Renal pelvis (tissue), 4 donors: ENCODE measurements around the gene LRRC34. TPM values are rescaled to one million over a fixed set of nuclear protein-coding genes. Genes with fewer than 3 reads are reported as not detected.

ENCODE experiments used
- DNase-seq: peaks from one replicate; pipeline ENCODE4 v3.0.0-alpha.2; 2013
- polyA plus RNA-seq, 3 donors: library from polyadenylated mRNA; unstranded; fragments of 120-200 nt; gene quantifications; one replicate each; pipeline ENCODE4 v1.2.1, GENCODE V29; 2013; ENCODE audit not compliant: insufficient read length in 3 of 3

LRRC34 gene
- polyA plus RNA-seq, 3 donors, result 9.7 to 16.0 (median 14.0) TPM

DNA sequence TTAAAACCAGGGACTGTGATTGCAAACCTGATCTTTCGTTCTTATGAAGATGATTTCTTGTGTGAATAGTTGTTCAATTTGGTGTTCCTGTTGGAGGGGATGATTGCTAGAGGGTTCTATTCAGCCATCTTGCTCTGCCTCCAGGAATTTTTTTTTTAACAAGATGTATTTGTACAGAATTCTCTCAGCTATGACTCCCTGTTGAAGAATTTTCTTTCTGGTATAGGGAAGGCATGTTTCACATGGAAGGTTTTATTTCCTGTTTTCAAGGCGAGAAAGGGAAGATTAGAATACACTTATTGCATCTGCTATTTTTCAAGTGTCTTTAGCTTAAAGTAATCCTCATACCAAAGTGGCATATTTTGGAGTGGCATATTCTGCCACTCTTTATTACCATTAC is 5.6 kb upstream of the LRRC34 start:
- no peak for DNase-seq

DNA sequence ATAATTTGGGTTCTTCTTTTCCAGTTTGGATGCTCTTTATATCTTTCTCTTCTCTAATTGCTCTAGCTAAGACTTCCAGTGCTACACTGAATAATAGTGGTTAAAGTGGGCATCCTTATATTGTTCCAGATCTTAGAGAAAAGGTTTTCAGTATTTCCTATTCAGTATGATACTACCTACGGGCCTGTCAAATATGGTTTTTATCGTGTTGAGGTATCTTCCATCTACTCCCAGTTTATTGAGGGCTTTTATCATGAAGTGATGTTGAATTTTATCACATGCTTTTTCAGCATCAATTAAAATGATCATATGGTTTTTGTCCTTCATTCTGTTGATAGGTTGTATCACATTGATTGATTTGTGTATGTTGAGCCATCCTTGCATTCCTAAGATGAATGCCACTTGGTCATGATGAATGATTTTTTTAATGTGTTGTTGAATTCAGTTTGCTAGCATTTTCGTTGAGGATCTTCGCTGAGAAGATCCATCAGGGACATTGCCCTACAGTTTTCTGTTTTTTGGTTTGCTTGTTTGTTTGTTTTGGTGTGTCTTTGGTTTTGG is 3.0 kb upstream of the LRRC34 start:
- no peak for DNase-seq

DNA sequence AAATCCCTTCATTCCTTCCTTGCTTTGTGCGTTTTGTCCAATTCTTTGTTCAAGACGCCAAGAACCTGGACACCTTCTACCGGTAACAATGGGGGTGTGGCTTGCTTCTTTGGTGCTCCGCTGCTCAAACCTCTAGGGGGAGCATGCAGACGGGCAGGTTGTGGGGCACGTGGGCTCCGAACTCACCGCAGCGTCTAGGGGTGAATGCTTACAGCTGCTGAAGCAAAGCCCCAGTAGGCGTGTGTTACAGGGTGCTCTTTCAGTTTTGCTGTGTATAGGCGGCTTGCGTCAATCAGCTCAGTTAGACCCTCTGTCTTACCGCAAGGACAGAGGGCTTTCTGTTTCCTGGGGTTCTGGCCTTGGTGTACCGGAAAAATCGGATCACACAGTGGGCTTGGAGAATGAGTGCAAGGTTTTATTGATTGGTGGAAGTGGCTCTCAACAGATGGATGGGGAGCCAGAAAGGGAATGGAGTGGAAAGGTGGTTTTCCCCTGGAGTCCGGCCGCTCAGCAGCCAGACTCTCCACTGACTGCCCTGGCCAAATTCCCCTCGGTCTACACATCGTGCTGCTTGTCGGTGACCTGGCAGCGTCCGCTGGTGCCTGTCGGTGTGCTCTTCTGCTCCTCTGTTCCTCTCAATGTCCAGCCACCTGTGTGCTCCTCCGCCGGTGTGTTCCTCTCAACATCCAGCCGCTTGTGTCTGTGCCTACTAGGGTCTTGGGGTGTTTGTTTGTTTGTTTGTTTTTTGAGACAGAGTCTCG is 1.2 kb upstream of the LRRC34 start:
- no peak for DNase-seq

DNA sequence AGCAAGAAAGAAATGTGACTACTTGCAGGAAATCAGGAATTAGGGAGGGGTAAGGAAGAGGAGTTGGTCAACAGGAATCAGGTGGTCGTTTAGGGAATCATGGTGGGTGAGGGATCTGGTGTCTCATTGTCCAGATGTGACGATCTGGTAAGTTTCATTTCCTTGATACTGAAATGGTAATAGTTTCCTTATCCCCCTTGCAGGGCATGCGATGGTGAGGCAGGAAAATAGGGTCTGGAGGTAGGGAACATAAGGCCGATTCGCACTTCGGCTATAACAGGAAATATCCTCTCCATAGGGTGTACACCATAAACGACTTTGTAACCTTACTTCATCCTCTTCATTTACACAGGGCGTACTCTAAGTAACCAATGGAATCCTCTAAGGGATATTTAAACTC is 574 bp upstream of the LRRC34 start:
- DNase-seq, result no peak

DNA sequence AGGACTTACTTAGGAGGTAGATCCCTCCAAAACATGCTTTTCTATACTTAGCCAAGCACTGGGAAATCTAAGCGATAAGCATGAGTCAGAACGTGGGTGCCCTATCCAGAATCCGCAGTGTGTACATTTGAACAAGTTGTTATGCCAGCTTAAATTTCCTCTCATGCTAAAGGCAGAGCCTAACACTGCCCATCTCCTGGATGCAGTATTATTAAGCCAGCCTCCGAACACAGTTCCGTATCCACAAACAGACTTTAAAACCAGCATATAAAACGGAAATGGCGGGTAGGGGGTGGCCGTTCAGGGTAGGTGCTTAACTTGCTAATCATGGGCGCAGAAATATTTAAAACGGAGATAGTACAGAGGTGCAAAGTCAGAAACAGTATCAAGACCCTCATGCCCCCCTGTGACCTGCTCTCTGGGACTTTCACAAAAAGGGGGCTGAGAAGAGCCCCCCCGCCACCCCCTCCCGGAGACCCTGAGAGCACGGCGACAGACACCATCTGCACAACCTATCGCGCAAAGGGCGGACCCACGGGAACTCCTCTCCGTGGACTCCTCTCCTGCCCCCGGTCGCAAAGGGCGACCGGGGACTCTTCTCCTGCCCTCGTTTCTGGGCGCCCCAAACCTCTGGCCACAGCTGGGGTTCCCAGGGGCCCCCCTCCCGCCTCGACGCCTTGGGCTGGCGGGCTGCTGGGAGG is 923 bp downstream of the LRRC34 start:
- DNase-seq, result peak; percentile 38

DNA sequence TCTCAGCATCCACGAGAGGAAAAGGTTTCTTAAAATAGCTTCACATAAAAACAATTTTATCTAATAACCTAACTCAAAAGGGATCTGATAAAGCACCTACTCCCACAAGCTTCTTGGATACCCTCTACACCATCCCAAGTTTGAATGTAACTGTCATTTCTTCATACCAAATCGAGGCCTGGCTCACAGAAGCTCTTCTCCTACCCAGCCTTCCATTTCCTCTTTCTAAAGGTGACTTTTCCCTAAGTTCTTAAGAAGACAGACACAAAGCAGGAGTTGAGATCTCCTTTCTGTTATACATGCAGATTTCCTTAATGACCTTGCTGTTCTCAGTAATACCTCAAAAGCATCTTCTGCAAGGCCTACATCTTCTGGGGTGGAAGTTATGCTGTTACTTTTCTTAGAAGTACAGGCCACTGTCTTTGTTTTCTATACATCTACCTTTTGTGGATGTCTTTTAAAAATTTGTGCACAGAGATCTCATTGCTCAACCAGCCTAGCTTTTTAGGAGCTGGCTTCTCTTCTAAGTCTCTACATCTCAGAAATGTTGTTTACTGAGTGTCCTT is 3.4 kb downstream of the LRRC34 start:
- DNase-seq, result no peak

DNA sequence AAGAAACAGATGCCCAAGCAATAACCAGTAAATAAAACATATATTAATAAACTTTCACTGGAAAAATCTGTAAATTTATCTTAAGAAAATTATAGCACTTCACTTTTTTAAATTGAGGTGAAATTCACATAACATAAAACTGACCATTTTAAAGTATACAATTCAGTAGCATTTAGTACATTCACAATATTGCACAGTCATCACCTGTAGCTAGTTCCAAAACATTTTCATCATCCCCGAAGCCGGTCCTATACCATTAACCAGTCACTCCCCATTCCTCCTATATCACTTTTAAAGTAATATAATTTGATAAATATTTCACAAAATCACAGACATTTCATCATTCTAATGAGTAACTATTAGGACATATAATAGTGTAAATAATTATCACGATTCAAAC is 8.0 kb downstream of the LRRC34 start:
- DNase-seq, result no peak

DNA sequence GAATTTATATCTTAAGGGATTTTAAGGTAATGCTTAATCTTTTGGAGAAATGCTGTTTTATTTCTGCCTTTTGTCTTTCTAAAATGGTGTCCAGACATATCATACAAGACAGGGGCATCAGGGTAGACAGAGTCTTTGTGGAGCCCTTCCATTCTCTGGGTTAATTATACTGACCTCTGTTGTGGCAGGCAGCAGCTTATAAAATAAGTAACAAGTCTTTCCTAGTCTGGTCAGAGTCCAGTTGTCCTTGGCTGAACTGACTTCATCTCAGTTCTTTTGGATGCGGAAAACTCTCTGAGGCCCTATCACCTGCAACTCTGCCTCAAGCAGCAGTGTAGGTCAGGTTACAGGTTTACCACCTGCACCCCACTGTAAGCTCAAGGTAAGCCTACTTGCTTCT is 20.3 kb downstream of the LRRC34 start:
- no peak for DNase-seq

DNA sequence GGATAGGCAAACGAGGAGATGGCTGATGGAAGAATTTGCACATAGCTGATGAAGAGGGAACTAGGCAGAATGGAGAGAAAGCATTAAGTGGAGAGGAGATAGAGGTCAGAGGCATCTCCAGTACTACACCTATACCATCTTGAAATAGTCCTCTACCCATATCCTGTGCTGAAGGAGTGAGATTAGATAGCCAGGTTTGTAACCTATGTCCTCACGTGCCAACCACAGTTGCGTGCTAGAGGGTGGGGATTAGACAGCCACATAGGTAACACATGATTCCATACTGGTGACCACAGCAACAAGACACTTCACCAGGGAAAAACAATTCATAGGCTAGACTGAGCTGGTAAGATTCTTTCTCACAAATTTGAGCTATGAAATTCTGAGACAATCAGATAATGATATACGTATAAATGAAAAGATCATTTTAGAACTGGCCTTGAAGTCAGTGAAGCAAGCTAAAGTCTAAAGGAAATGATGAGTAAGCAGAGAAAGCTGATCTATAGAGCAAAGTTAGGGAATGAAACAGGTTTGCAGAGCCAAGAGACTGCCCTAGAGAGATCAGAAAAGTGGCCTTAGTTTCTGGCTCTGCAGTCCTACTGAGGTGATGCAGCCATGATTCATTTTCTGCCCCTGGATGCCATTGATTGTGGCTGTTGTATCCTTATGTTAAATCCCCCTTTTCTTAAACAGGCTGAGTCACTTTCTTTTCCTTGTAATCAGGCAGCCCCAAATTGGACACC is 21.8 kb downstream of the LRRC34 start:
- no peak for DNase-seq

DNA sequence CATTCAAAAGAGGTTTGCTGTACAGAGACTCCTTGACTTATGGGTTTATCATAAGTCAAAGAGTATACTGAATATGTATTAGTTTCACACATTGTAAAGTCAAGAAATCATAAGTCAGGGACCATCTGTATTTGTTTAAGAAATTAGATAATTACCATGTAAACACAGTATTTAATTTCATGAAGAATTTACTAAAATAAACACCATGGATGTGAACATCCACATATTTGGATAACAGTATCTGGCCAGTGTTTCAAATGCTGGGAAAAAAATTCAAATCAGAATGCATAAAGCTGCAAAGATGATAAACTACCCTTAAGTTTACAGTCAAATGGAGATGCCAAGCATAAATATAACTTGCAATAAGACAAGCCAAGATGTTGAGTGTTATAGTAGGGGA is 22.5 kb downstream of the LRRC34 start:
- DNase-seq, result no peak

DNA sequence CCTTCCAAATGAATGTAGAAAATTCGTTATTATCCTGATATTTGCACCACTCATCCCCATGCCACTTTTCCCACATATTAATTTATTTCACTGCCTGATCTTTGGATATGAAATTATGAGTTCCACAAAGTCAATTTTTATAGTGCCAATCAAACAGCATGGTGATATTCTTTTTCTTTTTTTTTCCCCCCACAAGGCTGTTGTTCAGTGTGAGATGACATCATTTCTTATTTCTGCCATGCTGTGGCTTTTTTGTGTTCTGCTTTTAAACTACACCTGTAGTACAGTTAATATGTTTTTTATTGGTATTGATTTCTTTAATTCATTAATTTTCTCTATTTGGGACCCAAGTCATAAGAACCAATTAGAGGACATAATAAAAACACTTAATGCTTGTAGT is 24.9 kb downstream of the LRRC34 start:
- no peak for DNase-seq

DNA sequence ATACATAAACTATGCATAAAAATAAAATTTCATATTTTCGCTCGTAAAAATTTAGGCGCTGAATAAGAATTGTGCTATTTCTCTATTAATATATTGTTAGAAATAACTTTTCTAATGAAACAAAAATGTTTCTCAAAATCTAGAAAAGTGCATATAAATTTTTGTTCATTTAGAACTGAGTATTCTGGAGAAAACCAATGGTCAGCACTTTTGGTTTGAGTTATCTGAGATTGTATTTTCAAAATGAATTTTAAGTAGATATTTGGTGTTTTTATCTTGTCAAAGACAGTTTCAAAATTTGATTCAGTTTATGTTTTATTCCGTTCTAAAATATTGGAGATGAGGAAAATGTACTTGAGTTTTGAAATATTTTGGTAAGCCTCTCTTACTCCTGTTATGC is 25.6 kb downstream of the LRRC34 start:
- DNase-seq, result no peak

DNA sequence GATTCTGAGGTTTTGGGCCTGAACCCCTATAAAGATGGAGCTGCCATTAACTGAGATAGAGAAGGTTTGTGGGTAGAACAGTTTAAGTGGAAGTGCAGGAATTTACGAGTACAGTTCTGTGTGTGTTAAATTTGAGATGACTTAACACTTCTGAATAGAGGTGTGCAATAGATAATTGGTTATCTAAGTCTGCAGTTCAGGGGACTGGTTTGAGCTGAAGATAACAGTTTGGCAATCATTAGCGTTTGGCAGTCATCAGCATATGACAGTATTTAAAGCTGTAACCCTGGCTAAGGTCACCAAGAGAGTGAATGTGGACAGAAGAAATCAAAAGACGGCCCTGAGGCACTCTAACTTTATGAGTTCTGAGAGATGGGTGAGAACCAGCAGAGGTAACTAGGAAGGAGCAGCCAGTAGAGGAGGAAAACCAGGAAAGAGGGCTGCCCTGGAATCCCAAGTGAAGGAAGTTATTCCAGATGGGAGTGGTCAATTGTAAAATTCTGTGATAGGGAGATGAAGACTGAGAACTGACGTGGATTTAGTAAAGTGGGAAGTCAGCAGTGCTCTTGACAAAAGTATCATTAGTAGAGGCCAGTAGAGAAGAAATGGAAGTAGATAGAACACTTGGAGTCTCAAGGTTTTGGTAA is 31.4 kb downstream of the LRRC34 start:
- DNase-seq, result no peak

DNA sequence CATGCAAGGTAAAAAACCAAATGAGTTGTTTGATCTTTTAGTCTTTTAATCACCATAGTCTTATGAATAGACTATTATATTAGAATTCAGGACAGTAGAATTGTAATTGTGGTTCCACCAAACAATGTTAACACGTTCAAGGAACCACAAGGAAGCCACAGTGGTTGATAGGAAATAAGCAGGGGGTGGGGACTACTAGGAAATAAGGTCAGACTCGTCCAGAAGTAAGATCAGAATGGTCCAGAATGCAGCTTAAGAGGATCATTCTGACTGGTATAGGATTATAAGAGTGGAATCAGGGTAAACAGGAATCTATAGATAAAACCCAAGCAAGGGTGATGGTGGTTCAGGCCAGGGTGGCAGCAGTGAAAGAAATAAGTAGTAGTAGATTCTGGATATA is 32.0 kb downstream of the LRRC34 start:
- DNase-seq, result no peak

DNA sequence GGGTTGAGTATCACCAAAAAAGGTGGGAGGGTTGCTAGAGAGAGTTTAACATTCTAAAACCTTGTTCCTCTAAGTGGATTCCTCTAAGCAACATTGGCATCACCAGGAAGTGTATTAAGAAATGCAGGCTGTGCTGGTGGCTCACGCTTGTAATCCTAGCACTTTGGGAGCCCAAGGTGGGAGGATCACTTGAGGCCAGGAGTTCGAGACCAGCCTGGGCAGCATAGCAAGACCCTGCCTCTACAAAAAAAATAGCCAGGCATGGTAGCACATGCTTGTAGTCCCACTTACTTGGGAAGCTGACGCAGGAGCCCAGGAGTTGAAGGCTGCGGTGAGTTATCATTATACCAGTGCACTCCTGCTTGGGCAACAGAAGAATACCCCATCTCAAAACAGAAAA is 34.9 kb downstream of the LRRC34 start:
- no peak for DNase-seq

DNA sequence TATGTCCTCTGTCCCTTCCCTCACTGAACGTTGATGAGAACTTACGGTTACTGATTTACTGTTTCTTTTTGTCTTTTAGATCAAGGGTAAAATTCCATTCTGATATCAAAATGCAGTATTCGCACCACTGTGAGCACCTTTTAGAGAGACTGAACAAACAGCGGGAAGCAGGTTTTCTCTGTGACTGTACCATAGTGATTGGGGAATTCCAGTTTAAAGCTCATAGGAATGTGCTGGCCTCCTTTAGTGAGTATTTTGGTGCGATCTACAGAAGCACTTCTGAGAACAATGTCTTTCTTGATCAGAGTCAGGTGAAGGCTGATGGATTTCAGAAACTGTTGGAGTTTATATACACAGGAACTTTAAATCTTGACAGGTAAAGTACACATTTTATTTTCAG is 38.5 kb downstream of the LRRC34 start:
- no peak for DNase-seq

DNA sequence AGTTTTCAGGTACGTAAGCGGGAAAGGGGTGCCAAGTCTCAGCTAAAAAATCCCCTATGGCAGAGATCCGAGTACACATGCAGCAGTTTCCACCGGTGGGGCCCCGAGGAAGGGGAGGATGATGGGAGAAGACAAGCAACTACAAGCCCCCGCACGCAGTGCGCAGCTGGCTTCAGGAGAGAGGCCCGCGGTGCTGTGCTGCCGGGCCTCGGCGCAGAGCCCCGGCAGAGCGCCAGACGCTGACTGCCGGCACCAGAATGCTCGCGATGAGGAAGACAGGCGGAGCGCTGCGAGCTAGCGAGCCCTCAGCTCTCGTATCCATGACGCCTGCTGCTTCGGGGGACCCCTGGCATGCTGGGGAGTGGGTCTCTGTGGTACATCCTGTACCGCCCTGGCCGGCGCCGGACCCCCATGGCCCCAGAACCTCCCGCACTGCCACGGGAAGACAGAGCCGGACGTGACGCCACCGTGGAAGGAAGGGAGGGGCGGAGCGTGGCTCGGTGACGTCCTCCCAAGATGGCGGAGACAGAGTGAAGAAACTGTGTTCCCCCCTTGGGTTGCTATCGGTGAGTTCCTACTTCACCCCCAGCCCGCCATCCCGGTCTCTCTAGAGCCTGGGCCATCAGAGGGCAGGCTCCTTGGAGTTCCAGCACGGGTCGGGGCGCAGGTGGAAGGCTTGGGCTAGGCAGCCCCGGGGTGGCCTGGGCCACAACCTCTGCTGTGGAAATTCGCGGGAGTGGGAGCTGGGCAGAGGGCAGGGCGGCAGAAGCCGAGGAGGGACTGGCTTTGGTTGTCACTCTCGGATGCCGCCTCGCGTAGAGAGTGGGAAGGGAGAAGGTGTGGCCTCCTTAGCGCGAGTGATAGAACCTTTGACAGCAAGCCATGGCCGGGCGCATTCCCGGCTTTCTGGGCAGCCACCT is 39.5 kb downstream of the LRRC34 start, which contains the start of gene MYNN:
Gene MYNN (plus strand): TSS at position 500 of the 920 bp plus-strand sequence. CDS start 900 bp downstream, outside the sequence.
- peak; percentile 94 for DNase-seq

DNA sequence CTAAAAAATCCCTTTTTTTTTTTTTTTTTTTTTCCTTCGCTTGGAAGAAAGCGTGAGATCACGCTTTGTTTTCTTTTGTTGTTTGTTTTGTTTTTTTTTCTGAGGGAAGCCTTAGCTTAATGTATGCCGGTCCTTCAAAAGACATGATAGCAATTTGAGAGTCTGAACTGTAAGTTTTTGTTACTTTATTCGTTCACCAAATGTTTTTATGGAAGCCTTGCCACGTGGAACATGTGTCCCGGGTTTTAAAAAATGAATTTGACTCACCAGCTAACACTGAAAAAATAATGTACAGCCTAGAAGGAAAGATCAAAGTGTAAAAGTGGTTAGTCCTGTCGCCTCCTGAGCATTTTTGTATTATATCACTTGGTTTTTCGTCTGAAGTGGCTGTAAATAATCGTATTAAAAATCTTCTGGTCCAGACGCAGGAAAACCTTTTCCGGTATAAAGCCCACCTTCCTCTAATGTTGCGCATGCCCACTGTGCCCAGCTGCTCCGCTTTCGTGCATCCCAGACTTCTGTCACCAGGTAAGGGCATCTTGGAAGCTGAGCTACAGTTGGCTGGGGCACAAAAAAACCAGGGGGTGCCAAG is 40.3 kb downstream of the LRRC34 start:
- DNase-seq, result peak; percentile 88

DNA sequence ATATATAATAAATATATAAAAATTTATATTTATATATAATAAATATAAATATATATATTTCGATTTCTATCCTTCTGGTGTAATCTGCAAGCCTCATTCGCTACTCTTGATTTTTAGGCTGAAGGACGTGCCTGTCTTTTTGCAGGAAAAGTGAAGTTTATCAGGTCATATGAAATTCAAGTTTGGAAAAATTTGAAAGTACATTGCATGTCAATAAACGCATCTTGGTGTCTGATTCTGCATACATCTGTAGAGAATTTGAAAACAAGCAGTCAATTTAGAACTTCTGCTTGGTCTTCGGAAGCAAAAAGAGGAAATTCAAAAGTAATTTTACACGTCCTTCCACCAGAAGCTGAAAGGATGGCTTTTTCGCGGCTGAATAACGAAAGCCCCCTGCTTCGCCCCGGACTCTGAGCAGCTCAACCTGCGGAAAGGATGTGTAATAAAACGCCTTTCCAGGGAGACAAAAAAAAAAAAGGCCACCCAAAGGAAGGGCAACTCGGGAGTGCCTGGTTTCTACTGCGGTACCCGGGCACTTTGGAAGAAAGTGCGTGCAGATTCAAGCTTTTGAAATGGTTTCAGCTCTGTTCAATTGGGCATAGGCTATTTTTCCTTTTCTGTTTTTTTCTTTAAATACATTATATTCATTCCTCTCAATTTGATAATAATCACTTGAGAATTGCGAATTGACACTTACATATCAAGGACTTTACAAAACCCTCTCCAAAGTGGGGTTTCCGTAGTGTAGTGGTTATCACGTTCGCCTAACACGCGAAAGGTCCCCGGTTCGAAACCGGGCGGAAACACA is 41.0 kb downstream of the LRRC34 start:
- peak; percentile 92 for DNase-seq
